OCI-LY3 (cell line): ENCODE results near the gene INTS15.

Experiments used
- H2AFZ ChIP-seq: fragments of 200-600, 300-600 bp; shearing (Covaris generic); 2 replicates; pipeline ENCODE4 v1.6.0; 2014; ENCODE audit warnings: antibody characterized with exemption, low read depth, low read length
- H3K27ac ChIP-seq: fragments of 200-600, 300-600 bp; sonication (generic); 2 replicates; pipeline ENCODE4 v1.5.1; 2014; ENCODE audit warnings: mild to moderate bottlenecking, low read length, moderate library complexity, mixed read lengths
- H3K27me3 ChIP-seq: fragments of 200-600, 300-600 bp; sonication (generic); 2 replicates; pipeline ENCODE4 v1.6.1; 2014; ENCODE audit warnings: low read depth, low read length, mixed read lengths
- H3K36me3 ChIP-seq: fragments of 200-600, 300-600 bp; sonication (generic); replicated peaks from 2 replicates; pipeline ENCODE3; 2014; ENCODE audit warnings: low read depth, low read length, mixed read lengths
- H3K4me1 ChIP-seq: fragments of 300-600, 200-600 bp; sonication (generic); 2 replicates; pipeline ENCODE4 v1.6.1; 2014; ENCODE audit warnings: low read length, mixed read lengths
- H3K4me2 ChIP-seq: fragments of 200-600, 300-600 bp; sonication (generic); 2 replicates; pipeline ENCODE4 v1.6.1; 2014; ENCODE audit warnings: low read length, mixed read lengths
- H3K4me3 ChIP-seq: fragments of 300-600, 200-600 bp; sonication (generic); 2 replicates; pipeline ENCODE4 v1.5.1; 2014; ENCODE audit warnings: antibody characterized with exemption, mild to moderate bottlenecking, low read length, moderate library complexity
- H3K79me2 ChIP-seq: fragments of 300-600, 200-600 bp; shearing (Covaris generic); 2 replicates; pipeline ENCODE4 v1.6.1; 2014; ENCODE audit warnings: mild to moderate bottlenecking, low read length, mixed read lengths
- H3K9ac ChIP-seq: fragments of 300-600, 200-600 bp; shearing (Covaris generic); 2 replicates; pipeline ENCODE4 v1.6.0; 2014; ENCODE audit warnings: mild to moderate bottlenecking, low read length, moderate library complexity
- H3K9me3 ChIP-seq: fragments of 200-600, 300-600 bp; shearing (Covaris generic); 2 replicates; pipeline ENCODE4 v1.6.1; 2014; ENCODE audit warnings: low read length, mixed read lengths; ENCODE audit not compliant: insufficient read depth
- H4K20me1 ChIP-seq: fragments of 200-600, 300-600 bp; sonication (generic); 2 replicates; pipeline ENCODE4 v1.6.1; 2016; ENCODE audit warnings: low read length, mixed read lengths; ENCODE audit not compliant: insufficient read depth
- CTCF ChIP-seq: fragments of 200-600, 300-600 bp; sonication (generic); IDR thresholded peaks from 2 replicates; pipeline ENCODE4 v1.5.1; 2014; ENCODE audit warnings: antibody characterized with exemption, low read length, low read depth
- EZH2phosphoT487 ChIP-seq: fragments of 200-600 bp; shearing (Covaris generic); IDR thresholded peaks from 2 replicates; pipeline ENCODE4 v1.6.1; 2018; ENCODE audit warnings: antibody characterized with exemption, mixed run types, low read depth

The INTS15 gene

GRCh38 chr7:6554848-6555247 is 35.0 kb upstream of the INTS15 start:
- Histone ChIP-seq H3K9me3 (no peaks in the 10 kb centered on the region), H4K20me1 (no peaks in the 10 kb centered on the region), H3K4me1 (no peaks in the 10 kb centered on the region), H3K4me3 (no peak overlapping the region), H3K9ac (no peak overlapping the region), H3K4me2 (no peak overlapping the region), H3K36me3 (no peaks in the 10 kb centered on the region), H3K27me3 (no peaks in the 10 kb centered on the region), H2AFZ (no peak overlapping the region), H3K79me2 (no peaks in the 10 kb centered on the region), H3K27ac (no peak overlapping the region)
- TF ChIP-seq CTCF (no peak), EZH2phosphoT487 (no peak)

- no peaks in the 10 kb centered on the region for H3K36me3 ChIP-seq
- H3K4me2 ChIP-seq, result no peak overlapping the region
- H3K27me3 ChIP-seq, result no peaks in the 10 kb centered on the region
- H3K9ac ChIP-seq, result no peak overlapping the region
- H3K4me1 ChIP-seq, result no peaks in the 10 kb centered on the region
- TF ChIP-seq CTCF (peak; percentile 28), EZH2phosphoT487 (no peak)
- H4K20me1 ChIP-seq, result no peaks in the 10 kb centered on the region
- H2AFZ ChIP-seq, result no peak overlapping the region
- H3K27ac ChIP-seq, result no peak overlapping the region
- no peaks in the 10 kb centered on the region for H3K79me2 ChIP-seq
- no peak overlapping the region for H3K4me3 ChIP-seq
- no peaks in the 10 kb centered on the region for H3K9me3 ChIP-seq
These were observed 33.6 kb upstream of the INTS15 start for GRCh38 chr7:6556196-6556595.

- Histone ChIP-seq H3K36me3 (no peaks in the 10 kb centered on the region), H3K27me3 (no peaks in the 10 kb centered on the region), H4K20me1 (no peaks in the 10 kb centered on the region), H3K9me3 (no peaks in the 10 kb centered on the region), H3K27ac (no peak overlapping the region), H2AFZ (no peak overlapping the region), H3K79me2 (no peaks in the 10 kb centered on the region), H3K4me3 (no peak overlapping the region), H3K9ac (no peak overlapping the region), H3K4me1 (no peaks in the 10 kb centered on the region), H3K4me2 (no peak overlapping the region)
- TF ChIP-seq CTCF (peak; percentile 28; the same call in 1 of the 2 replicates), EZH2phosphoT487 (no peak)
These were observed 31.0 kb upstream of the INTS15 start for GRCh38 chr7:6558837-6559236.

- Histone ChIP-seq H3K9ac (no peak overlapping the region), H3K9me3 (no peaks in the 10 kb centered on the region), H3K4me1 (no peaks in the 10 kb centered on the region), H4K20me1 (no peaks in the 10 kb centered on the region), H3K27me3 (no peaks in the 10 kb centered on the region), H3K36me3 (no peaks in the 10 kb centered on the region), H3K4me3 (no peak overlapping the region), H3K27ac (no peak overlapping the region), H2AFZ (no peak overlapping the region), H3K79me2 (no peaks in the 10 kb centered on the region), H3K4me2 (no peak overlapping the region)
- TF ChIP-seq EZH2phosphoT487, result no peak
- no peak for TF ChIP-seq CTCF
These were observed 29.9 kb upstream of the INTS15 start for GRCh38 chr7:6559896-6560295.
